Peyer's patch (tissue), 4 donors: ENCODE measurements around the gene NLGN1.

Experiments used
- POLR2A ChIP-seq, 2 donors: fragments of 450-650 bp; IDR thresholded peaks; one replicate each; pipeline ENCODE4 v1.5.1; 2017; ENCODE audit warnings: antibody characterized with exemption in 2 of 2, mild to moderate bottlenecking in 2 of 2, moderate library complexity in 2 of 2
- TF ChIP-seq, protein P1 (sequence below), 6 experiments: fragments of 450-650 bp in 4 of 6; fragments of 200-600 bp in 2 of 6; sonication (generic) in 1 of 6; IDR thresholded peaks; one replicate each; pipeline ENCODE4 v1.5.1; 2017 to 2019; ENCODE audit warnings: antibody characterized with exemption in 6 of 6, mild to moderate bottlenecking in 3 of 6, moderate library complexity in 1 of 6

DNA sequence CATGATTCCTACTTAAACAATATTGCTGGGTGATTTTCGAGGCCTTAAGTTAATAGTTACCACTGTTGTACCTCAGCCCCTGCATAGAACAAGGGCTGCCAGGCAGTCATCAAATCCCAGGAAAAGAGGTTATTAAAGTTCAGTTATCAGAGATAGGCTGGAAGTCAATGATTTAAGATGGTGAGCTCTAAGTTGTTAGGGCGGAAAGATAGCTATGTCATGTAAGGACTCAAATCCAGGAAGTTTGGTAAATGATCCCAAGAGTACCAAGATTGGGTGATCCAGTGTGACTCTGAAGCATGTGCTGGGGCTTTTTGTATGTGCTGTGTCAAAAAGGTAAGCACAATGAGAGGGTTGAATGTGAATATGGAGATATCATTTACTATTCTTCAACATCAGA is 287.9 kb downstream of the NLGN1 start:
- TF ChIP-seq, protein P1, sequence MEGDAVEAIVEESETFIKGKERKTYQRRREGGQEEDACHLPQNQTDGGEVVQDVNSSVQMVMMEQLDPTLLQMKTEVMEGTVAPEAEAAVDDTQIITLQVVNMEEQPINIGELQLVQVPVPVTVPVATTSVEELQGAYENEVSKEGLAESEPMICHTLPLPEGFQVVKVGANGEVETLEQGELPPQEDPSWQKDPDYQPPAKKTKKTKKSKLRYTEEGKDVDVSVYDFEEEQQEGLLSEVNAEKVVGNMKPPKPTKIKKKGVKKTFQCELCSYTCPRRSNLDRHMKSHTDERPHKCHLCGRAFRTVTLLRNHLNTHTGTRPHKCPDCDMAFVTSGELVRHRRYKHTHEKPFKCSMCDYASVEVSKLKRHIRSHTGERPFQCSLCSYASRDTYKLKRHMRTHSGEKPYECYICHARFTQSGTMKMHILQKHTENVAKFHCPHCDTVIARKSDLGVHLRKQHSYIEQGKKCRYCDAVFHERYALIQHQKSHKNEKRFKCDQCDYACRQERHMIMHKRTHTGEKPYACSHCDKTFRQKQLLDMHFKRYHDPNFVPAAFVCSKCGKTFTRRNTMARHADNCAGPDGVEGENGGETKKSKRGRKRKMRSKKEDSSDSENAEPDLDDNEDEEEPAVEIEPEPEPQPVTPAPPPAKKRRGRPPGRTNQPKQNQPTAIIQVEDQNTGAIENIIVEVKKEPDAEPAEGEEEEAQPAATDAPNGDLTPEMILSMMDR (IDR thresholded peaks at IDR 0.05) = no peak
- TF ChIP-seq POLR2A (IDR thresholded peaks at IDR 0.05) = no peak
